Psoas muscle (tissue), 8 donors: ENCODE results near the gene GLT6D1. TPM values are rescaled to one million over a fixed set of nuclear protein-coding genes. Genes with fewer than 3 reads are reported as not detected.

Experiments used
- ATAC-seq, 4 donors: fragments of 200-7000 bp; cut with Tn5 transposase; one replicate each; pipeline ENCODE4 v1.9.1; 2020; ENCODE audit warnings: moderate library complexity in 3 of 4, mild to moderate bottlenecking in 2 of 4
- DNase-seq, 2 donors: peaks; one replicate each; pipeline ENCODE4 v3.0.0-alpha.2; 2020
- H3K27ac ChIP-seq: fragments of 200-600 bp; one replicate; pipeline ENCODE4 v1.8.0; 2022
- H3K27me3 ChIP-seq, 3 donors: fragments of 200-600 bp in 1 of 3; one replicate each; pipeline versions ENCODE4 v1.6.1 to v1.8.0; 2013 to 2022; ENCODE audit warnings: low read length in 2 of 3, mild to moderate bottlenecking in 2 of 3, moderate library complexity in 1 of 3; ENCODE audit not compliant: insufficient read depth in 3 of 3
- H3K36me3 ChIP-seq, 2 donors: fragments of 200-600 bp in 1 of 2; one replicate each; pipeline versions ENCODE4 v1.6.1 to v1.8.0; 2013 to 2022; ENCODE audit warnings: low read depth in 1 of 2, mild to moderate bottlenecking in 1 of 2, moderate library complexity in 1 of 2; ENCODE audit not compliant: insufficient read depth in 1 of 2
- H3K4me1 ChIP-seq: fragments of 200-600 bp; one replicate; pipeline ENCODE4 v1.8.0; 2022
- H3K4me3 ChIP-seq: fragments of 200-600 bp; one replicate; pipeline ENCODE4 v1.8.0; 2022; ENCODE audit warnings: mild to moderate bottlenecking
- H3K9me3 ChIP-seq: fragments of 200-600 bp; one replicate; pipeline ENCODE4 v1.8.0; 2022
- CTCF ChIP-seq: fragments of 200-600 bp; IDR thresholded peaks from one replicate; pipeline ENCODE4 v1.8.0; 2022; ENCODE audit warnings: antibody characterized with exemption
- WGBS, 3 donors: extraction: QIAGEN DNeasy Blood & Tissue Kit; methylation state at CpG; one replicate each; pipeline versions ENCODE4 v1.1.6 to v1.1.7; 2013; 5-methylcytosine and 5-hydroxymethylcytosine counted together
- intact Hi-C, 2 donors: fragments of 100-400 bp; cut with DNase I; formaldehyde crosslinking; loops; one replicate each; pipeline versions ENCODE4 v1.11.0 to v1.14.2; 2022
- polyA plus RNA-seq, 3 donors: library from polyadenylated mRNA; stranded (reverse); fragments of 200-250 nt; gene quantifications; one replicate each; pipeline ENCODE4 v1.2.3, GENCODE V29; 2013
- total RNA-seq, 4 donors: library from RNA; stranded (reverse); fragmentation: NEBNext Ultra II Directional in 2 of 4; extraction: Animal tissue kit (Norgen Biotek cat#: 25700) in 2 of 4; gene quantifications; one replicate each; pipeline versions ENCODE4 v1.2.1 to v1.2.4, GENCODE V29; 2021 to 2023
- donor health status: healthy with polysubstance abuse.
- donor health status: DM: no; HTN: no; CAD: no; lungs with moderate emphysema.
- donor health status: Bipolar disorder and iron deficiency.
- donor health status: healthy.
- donor health status: DM: yes; HTN: yes; CAD: no.
- donor health status: DM: no; HTN: no; CAD: no.
- donor health status: DM: no; HTN: no; CAD: no.
- donor health status: DM: yes; HTN: yes; CAD: no.

The GLT6D1 gene
- total and polyA plus RNA-seq, 7 donors: not detected

- Histone ChIP-seq H3K9me3 (no peaks in the 10 kb centered on the region), H3K4me3 (no peak overlapping the region), H3K4me1 (no peaks in the 10 kb centered on the region), H3K27ac (no peak overlapping the region), H3K36me3 (no peaks in the 10 kb centered on the region), H3K27me3 (peaks cover 0 to 46% (median 0%) of the 10 kb centered on the region in 3 donors)
- no peak for DNase-seq
- no peak for TF ChIP-seq CTCF
- 61 to 71% (median 62%) methylated on average over 5 of the region's 5 CpGs for WGBS, 3 donors
- no peak for ATAC-seq
- intact Hi-C loops: loop anchor here (5.0 to 10.0 kb wide), 3 partner anchors 524 to 684 kb away; no protein-coding TSS in a partner anchor
Observed at GRCh38 chr9:135600296-135600817, 39.0 kb downstream of the GLT6D1 start.

DNA sequence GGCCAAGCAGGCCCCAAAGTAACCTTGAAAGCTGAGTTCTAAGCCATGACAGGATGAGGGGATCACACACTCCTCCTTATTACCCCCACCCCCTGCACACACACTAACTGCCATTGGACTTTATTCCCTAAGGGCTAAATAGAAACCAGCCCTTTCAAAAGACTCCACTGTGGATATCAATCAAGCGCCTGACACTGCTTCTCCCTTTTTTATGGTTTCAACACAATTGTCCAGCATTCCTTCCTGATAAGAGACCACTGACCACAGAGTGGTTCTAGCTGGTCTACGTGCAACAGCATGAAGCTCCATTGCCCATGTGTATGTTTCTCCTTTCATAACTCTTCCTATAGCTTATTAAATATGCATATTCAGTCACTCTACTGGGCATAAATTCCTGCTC is 43.1 kb downstream of the GLT6D1 start:
- H3K27ac ChIP-seq: no peak overlapping the region
- H3K9me3 ChIP-seq: no peaks in the 10 kb centered on the region
- H3K36me3 ChIP-seq: no peaks in the 10 kb centered on the region
- TF ChIP-seq CTCF: no peak
- no peaks in the 10 kb centered on the region for H3K4me1 ChIP-seq
- ATAC-seq (no peak), DNase-seq (no peak)
- no peak overlapping the region for H3K4me3 ChIP-seq
- 75 to 84% (median 76%) methylated on average over 2 of the region's 2 CpGs for WGBS, 3 donors
- intact Hi-C loops: no loop called here
- peaks cover 0 to 44% (median 0%) of the 10 kb centered on the region in 3 donors for H3K27me3 ChIP-seq

DNA sequence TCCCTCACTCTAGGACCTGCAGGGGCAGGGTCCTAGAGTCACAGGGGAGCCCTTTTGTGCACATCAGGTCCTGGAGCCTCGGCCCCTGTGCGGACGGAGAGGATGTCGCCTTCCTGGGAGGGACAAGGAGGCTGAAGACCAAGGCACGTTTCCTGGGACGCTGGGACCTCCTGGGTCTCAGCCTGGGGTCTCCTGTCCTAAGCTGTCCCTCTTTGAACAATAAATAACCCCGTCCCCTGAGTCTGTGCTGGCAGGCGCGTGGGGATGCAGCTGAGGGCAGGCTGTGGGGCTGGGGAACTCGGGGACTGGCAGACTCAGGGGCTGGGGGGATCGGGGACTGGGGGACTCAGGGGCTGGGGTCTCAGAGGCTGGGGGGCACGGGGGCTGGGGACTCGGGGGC is 46.7 kb downstream of the GLT6D1 start:
- Histone ChIP-seq H3K36me3 (no peaks in the 10 kb centered on the region), H3K4me3 (no peak overlapping the region), H3K27ac (no peak overlapping the region), H3K9me3 (no peaks in the 10 kb centered on the region), H3K27me3 (peaks cover 0 to 38% (median 5%) of the 10 kb centered on the region in 3 donors), H3K4me1 (no peaks in the 10 kb centered on the region)
- no peak for TF ChIP-seq CTCF
- DNase-seq: peak in 1 of 2 donors; percentile 39
- intact Hi-C loops: no loop called here
- no peak for ATAC-seq
- WGBS, 3 donors: 70 to 77% (median 72%) methylated on average over 11 to 13 of the region's 13 CpGs

GRCh38 chr9:135592331-135592590 is 47.1 kb downstream of the GLT6D1 start:
- 46 to 57% (median 47%) methylated on average over 5 of the region's 5 CpGs for WGBS, 3 donors
- intact Hi-C loops: no loop called here
- DNase-seq: no peak

More at GRCh38 chr9:135592331-135592590, 47.1 kb downstream of the GLT6D1 start:
- no peak for TF ChIP-seq CTCF
- no peaks in the 10 kb centered on the region for H3K36me3 ChIP-seq
- H3K9me3 ChIP-seq: no peaks in the 10 kb centered on the region
- no peak overlapping the region for H3K4me3 ChIP-seq
- H3K27me3 ChIP-seq: peaks cover 0 to 34% (median 5%) of the 10 kb centered on the region in 3 donors
- H3K4me1 ChIP-seq: no peaks in the 10 kb centered on the region
- ATAC-seq: no peak
- no peak overlapping the region for H3K27ac ChIP-seq
